ENCODE measurements around the gene ANXA8.
"Not testable (repeated sequence)": the region's sequence is repeated elsewhere in the genome, so short reads cannot be mapped to it uniquely, and the experiment has no call there.

GRCh38 chr10:47472072-47472471 is 11.8 kb downstream of the ANXA8 start:
- TF ChIP-seq POLR2A (IDR thresholded peaks at IDR 0.05; ENCODE audit: low read length); GATA1 (IDR thresholded peaks at IDR 0.05; ENCODE audit: low read depth, low read length): not testable (repeated sequence)
